GM12878 (cell line): ENCODE data around the gene SHC4. TPM values are rescaled to one million over a fixed set of nuclear protein-coding genes. Genes with fewer than 3 reads are reported as not detected.

ENCODE experiments used
- ATAC-seq: fragments of 200-7000 bp; cut with Tn5 transposase; 3 replicates; pipeline ENCODE4 v1.9.1; 2020; ENCODE audit warnings: mild to moderate bottlenecking, moderate library complexity
- BruUV-seq: library from RNA; stranded (reverse); fragments of 400-500 nt; replicated peaks from 2 replicates; lab custom pipeline; 2021; lab: Mats Ljungman, UMichigan
- CTCF ChIA-PET: fragments of 300-600 bp; sonication (Branson Sonifier 250); formaldehyde crosslinking; extraction: SDS; loops from one replicate; lab custom pipeline; 2021; ENCODE audit warnings: inconsistent platforms; lab: Yijun Ruan, JAX
- POLR2A ChIA-PET: fragments of 350-600 bp; formaldehyde crosslinking; extraction: SDS; loops from one replicate; lab custom pipeline; 2021; ENCODE audit warnings: inconsistent platforms; lab: Charles Lee
- RAD21 ChIA-PET: fragments of 300-600 bp; sonication (Branson Sonifier 250); formaldehyde crosslinking; loops from one replicate; lab custom pipeline; 2023; ENCODE audit warnings: antibody characterized with exemption; ENCODE audit not compliant: unreplicated experiment; lab: Charles Lee
- SMC1A ChIA-PET: fragments of 300-600 bp; sonication (Branson Sonifier 250); formaldehyde crosslinking; loops from one replicate; lab custom pipeline; 2023; ENCODE audit not compliant: unreplicated experiment, uncharacterized antibody; lab: Charles Lee
- DNase-seq: peaks from one replicate; pipeline ENCODE4 v3.0.0-alpha.2; 2011; ENCODE audit warnings: low read depth, low spot score
- FAIRE-seq: peaks from 3 replicates; lab custom pipeline; 2011; peaks lifted over from hg19 to GRCh38; lab: Jason Lieb, UNC
- H2AFZ ChIP-seq: 2 replicates; pipeline ENCODE4 v1.6.0; 2011; ENCODE audit warnings: low read depth, low read length, control low read depth; ENCODE audit not compliant: control insufficient read depth
- H3K27ac ChIP-seq: 2 replicates; pipeline ENCODE4 v1.5.1; 2011; ENCODE audit warnings: control low read depth; ENCODE audit not compliant: control insufficient read depth, insufficient read depth
- H3K27me3 ChIP-seq, 2 experiments: replicated peaks in 1 of 2; 2 replicates each; pipeline versions ENCODE4 v1.6.0 to v1.6.1; 2011; ENCODE audit warnings: low read length in 1 of 2; ENCODE audit not compliant: control insufficient read depth in 2 of 2, insufficient read depth in 2 of 2
- H3K36me3 ChIP-seq, 2 experiments: 2 replicates each; pipeline ENCODE4 v1.5.1; 2011; ENCODE audit warnings: low read length in 1 of 2; ENCODE audit not compliant: control insufficient read depth in 2 of 2, insufficient read depth in 2 of 2
- H3K4me1 ChIP-seq: 2 replicates; pipeline ENCODE4 v1.6.1; 2011; ENCODE audit warnings: mild to moderate bottlenecking, low read length, moderate library complexity, mixed read lengths; ENCODE audit not compliant: control insufficient read depth, insufficient read depth
- H3K4me2 ChIP-seq: 2 replicates; pipeline ENCODE4 v1.6.0; 2011; ENCODE audit warnings: control low read depth; ENCODE audit not compliant: control insufficient read depth, insufficient read depth
- H3K4me3 ChIP-seq: fragments of 200-600 bp; sonication (generic); 2 replicates; pipeline ENCODE4 v1.5.1; 2016
- H3K79me2 ChIP-seq: 2 replicates; pipeline ENCODE4 v1.6.0; 2011; ENCODE audit warnings: low read length; ENCODE audit not compliant: control insufficient read depth, insufficient read depth
- H3K9ac ChIP-seq: 2 replicates; pipeline ENCODE4 v1.8.0; 2011; ENCODE audit warnings: low read length, control low read depth, mixed read lengths; ENCODE audit not compliant: control insufficient read depth, insufficient read depth
- H3K9me3 ChIP-seq: replicated peaks from 3 replicates; pipeline ENCODE4 v1.5.1; 2011; ENCODE audit warnings: mild to moderate bottlenecking, low read length; ENCODE audit not compliant: control insufficient read depth, insufficient read depth
- H4K20me1 ChIP-seq: 2 replicates; pipeline ENCODE4 v1.6.0; 2011; ENCODE audit not compliant: control insufficient read depth, insufficient read depth
- CEBPB ChIP-seq, 2 experiments: fragments of 150-350 bp in 1 of 2; IDR thresholded peaks; 2 replicates each; pipeline ENCODE4 v1.6.1; 2012 to 2014; ENCODE audit warnings: low read depth in 2 of 2, low read length in 2 of 2, borderline replicate concordance in 1 of 2, inconsistent platforms in 1 of 2
- CHD2 ChIP-seq: IDR thresholded peaks from 2 replicates; pipeline ENCODE4 v1.6.1; 2011; ENCODE audit warnings: low read depth, low read length, improper control_type of control experiment, borderline replicate concordance
- EED ChIP-seq: sonication (generic); IDR thresholded peaks from 2 replicates; pipeline ENCODE4 v1.6.1; 2016; ENCODE audit warnings: antibody characterized with exemption, low read depth
- ETV6 ChIP-seq, 2 experiments: fragments of 450-650 bp in 1 of 2; IDR thresholded peaks in 1 of 2; conservative IDR thresholded peaks in 1 of 2; 2 replicates each; pipeline ENCODE4 v1.6.1; 2014; ENCODE audit warnings: antibody characterized with exemption in 1 of 2, borderline replicate concordance in 1 of 2, low read depth in 1 of 2, mild to moderate bottlenecking in 1 of 2, moderate library complexity in 1 of 2
- LARP7 ChIP-seq: fragments of 450-650 bp; IDR thresholded peaks from 2 replicates; pipeline ENCODE4 v1.6.1; 2017; ENCODE audit warnings: mild to moderate bottlenecking
- NFYA ChIP-seq: IDR thresholded peaks from 2 replicates; pipeline ENCODE4 v1.6.1; 2011; ENCODE audit warnings: low read depth, mild to moderate bottlenecking, low read length, improper control_type of control experiment, borderline replicate concordance
- SRF ChIP-seq, 2 experiments: IDR thresholded peaks; 2 replicates each; pipeline ENCODE4 v1.6.1; 2011; ENCODE audit warnings: low read depth in 2 of 2, low read length in 2 of 2, mild to moderate bottlenecking in 1 of 2, moderate library complexity in 1 of 2
- TAF1 ChIP-seq: IDR thresholded peaks from 2 replicates; pipeline ENCODE4 v1.6.1; 2011; ENCODE audit warnings: mild to moderate bottlenecking, low read depth, low read length, borderline replicate concordance
- ZSCAN29 ChIP-seq: fragments of 450-650 bp; IDR thresholded peaks from 2 replicates; pipeline ENCODE4 v1.6.1; 2017; ENCODE audit warnings: mild to moderate bottlenecking, moderate library complexity
- WGBS: methylation state at CpG from one replicate; pipeline ENCODE4 v1.1.6; 2016; ENCODE audit warnings: low lambda C conversion rate; ENCODE audit not compliant: insufficient replicate concordance, insufficient coverage; ENCODE audit errors: missing lambda C conversion rate; 5-methylcytosine and 5-hydroxymethylcytosine counted together
- in situ Hi-C: fragments of 300-500 bp; cut with MboI; formaldehyde crosslinking; loops from 9 replicates; pipeline ENCODE4 v1.14.3; 2018; ENCODE audit warnings: mixed read lengths
- intact Hi-C: fragments of 100-400 bp; cut with micrococcal nuclease; formaldehyde crosslinking; loops from one replicate; pipeline ENCODE4 v1.14.2; 2022; ENCODE audit not compliant: unreplicated experiment
- polyA plus RNA-seq, 11 experiments: library from polyadenylated mRNA; depleted of rRNA in 4 of 11; unstranded in 6 of 11; stranded (reverse) in 5 of 11; fragments of >200 nt; fragmentation: Nextera tagmentation in 4 of 11; fragmentation: Illumina TruSeq in 1 of 11; extraction: Ambion mirVana in 4 of 11; extraction: Trizol in 1 of 11; gene quantifications; 1 replicate in 1 of 11; 2 replicates in 10 of 11; pipeline versions ENCODE4 v1.2.1 to v1.2.3, GENCODE V29; 2011 to 2016; ENCODE audit warnings: inconsistent platforms in 2 of 11, missing spikeins in 2 of 11, low read depth in 1 of 11
- total RNA-seq, 4 experiments: library from RNA; depleted of rRNA in 3 of 4; stranded (reverse); fragments of >200 nt in 3 of 4; fragmentation: Illumina TruSeq in 1 of 4; extraction: Trizol in 1 of 4; gene quantifications; 2 replicates each; pipeline versions ENCODE4 v1.2.1 to v1.2.3, GENCODE V29; 2013 to 2021
- TF ChIP-seq, protein P1 (sequence below): fragments of 450-650 bp; IDR thresholded peaks from 2 replicates; pipeline ENCODE4 v1.6.1; 2018; ENCODE audit warnings: borderline replicate concordance, mild to moderate bottlenecking; ENCODE audit not compliant: partially characterized antibody

SHC4 gene
- total and polyA plus RNA-seq, 10 of the 15 experiments (the other 5 are each of a cell fraction or from before 2014, with no cell fraction given), result 0.04 to 0.87 (median 0.14) TPM

DNA sequence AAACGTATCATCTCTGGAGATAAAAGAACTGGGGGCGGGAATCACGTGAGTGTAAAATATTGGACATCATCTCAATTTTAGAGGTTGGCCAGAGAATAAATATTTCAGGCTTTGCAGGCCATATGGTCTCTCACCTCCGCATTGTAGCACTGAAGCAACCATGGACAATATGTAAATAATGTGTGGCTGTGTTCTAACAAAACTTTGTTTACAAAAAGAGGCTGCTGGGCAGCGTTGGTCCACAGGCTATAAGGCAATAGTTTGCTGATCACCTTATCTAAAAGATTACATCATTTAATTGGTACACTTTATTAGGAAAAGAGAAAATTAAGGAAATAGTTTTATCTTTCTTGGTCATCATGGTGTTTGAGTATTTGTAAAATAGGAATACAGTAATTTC, 22.5 kb upstream of the SHC4 start:
- no peak overlapping the region for H3K4me2 ChIP-seq
- RAD21 ChIA-PET, result interaction anchor here (1.7 kb wide), 1 partner anchor 108 kb away, joined by 3 read pairs; the partner anchor contains the start of gene EID1
- no TSS peak for BruUV-seq
- no peaks in the 10 kb centered on the region for H3K4me1 ChIP-seq
- H3K27me3 ChIP-seq, result no peaks in the 10 kb centered on the region
- no peaks in the 10 kb centered on the region for H3K79me2 ChIP-seq
- in situ Hi-C loops, result no loop called here
- SMC1A ChIA-PET, result interaction anchor here (0.7 to 1.3 kb wide), 3 partner anchors 51 to 124 kb away, joined by 3 to 6 read pairs (median 4); partner anchors contain the start of gene EID1
- POLR2A ChIA-PET, result no interaction called here
- FAIRE-seq, result no peak
- TF ChIP-seq SRF (IDR thresholded peaks at IDR 0.05; ENCODE audit: low read depth in 2 of 2, low read length in 2 of 2) (no peak), LARP7 (no peak), NFYA (no peak), CHD2 (no peak), CEBPB (IDR thresholded peaks at IDR 0.05; ENCODE audit: borderline replicate concordance in 1 of 2, low read depth in 2 of 2, low read length in 2 of 2) (no peak), TAF1 (no peak), ETV6 (conservative IDR thresholded peaks at IDR 0.05 in 1 of 2, IDR thresholded peaks at IDR 0.05 in 1 of 2; ENCODE audit: borderline replicate concordance in 1 of 2, low read depth in 1 of 2) (no peak), EED (no peak), ZSCAN29 (no peak)
- TF ChIP-seq, protein P1, sequence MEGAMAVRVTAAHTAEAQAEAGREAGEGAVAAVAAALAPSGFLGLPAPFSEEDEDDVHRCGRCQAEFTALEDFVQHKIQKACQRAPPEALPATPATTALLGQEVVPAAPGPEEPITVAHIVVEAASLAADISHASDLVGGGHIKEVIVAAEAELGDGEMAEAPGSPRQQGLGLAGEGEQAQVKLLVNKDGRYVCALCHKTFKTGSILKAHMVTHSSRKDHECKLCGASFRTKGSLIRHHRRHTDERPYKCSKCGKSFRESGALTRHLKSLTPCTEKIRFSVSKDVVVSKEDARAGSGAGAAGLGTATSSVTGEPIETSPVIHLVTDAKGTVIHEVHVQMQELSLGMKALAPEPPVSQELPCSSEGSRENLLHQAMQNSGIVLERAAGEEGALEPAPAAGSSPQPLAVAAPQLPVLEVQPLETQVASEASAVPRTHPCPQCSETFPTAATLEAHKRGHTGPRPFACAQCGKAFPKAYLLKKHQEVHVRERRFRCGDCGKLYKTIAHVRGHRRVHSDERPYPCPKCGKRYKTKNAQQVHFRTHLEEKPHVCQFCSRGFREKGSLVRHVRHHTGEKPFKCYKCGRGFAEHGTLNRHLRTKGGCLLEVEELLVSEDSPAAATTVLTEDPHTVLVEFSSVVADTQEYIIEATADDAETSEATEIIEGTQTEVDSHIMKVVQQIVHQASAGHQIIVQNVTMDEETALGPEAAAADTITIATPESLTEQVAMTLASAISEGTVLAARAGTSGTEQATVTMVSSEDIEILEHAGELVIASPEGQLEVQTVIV, result no peak
- intact Hi-C loops, result no loop called here
- no peak overlapping the region for H3K9ac ChIP-seq
- H2AFZ ChIP-seq, result no peak overlapping the region
- no peak overlapping the region for H3K4me3 ChIP-seq
- no peaks in the 10 kb centered on the region for H3K9me3 ChIP-seq
- CTCF ChIA-PET, result interaction anchor here (3.0 kb wide), 1 partner anchor 11 kb away, joined by 17 read pairs; no protein-coding TSS in a partner anchor
- no peak overlapping the region for H3K27ac ChIP-seq
- H3K36me3 ChIP-seq, result no peaks in the 10 kb centered on the region; a peak in 1 of 4 replicates
- no peak for DNase-seq
- WGBS, result 83% methylated on average over 5 of the region's 5 CpGs
- ATAC-seq, result no peak
- H4K20me1 ChIP-seq, result no peaks in the 10 kb centered on the region
